Hepatic stellate cell (primary cell): Measurements from ENCODE around the gene SCTR.

Source experiments
- DNase-seq: peaks from one replicate; pipeline ENCODE4 v3.0.0; 2011; ENCODE audit warnings: low spot score

The SCTR gene

DNA sequence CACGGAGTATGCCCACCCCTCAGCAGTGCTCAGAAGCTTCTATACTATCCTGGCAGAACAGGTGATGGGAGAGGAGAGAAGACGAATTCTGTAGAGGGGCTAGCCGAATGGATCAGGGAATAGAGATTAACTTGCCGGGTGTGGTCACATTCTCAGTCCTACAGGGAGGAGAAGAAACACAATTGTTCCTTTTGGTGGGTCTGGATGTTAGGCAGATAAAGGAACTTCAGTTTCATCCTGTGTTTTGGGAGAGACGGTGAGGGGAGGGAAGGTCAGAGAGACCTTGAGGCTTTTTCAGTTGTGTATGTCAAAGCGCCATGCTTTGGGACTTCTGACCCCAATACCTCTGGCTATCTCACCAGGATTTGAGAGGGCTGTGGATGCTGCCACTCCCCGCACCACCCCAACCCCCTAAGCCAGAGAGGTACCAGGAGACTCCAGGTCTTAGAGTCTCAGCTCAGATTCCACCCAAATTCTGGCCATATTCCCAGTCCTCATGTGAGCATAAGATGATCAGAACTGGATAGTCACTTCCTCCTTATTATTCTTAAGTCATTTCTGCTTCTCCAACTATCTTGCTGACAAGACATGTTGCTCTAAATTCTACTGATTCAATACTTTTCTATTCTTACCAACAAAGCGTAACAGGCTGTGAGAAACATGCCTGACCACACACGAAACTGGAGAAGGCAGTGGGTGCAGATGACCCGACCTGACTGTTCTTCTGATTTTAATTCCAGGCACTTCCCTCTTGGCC is 94.9 kb downstream of the SCTR start:
- DNase-seq: no peak

DNA sequence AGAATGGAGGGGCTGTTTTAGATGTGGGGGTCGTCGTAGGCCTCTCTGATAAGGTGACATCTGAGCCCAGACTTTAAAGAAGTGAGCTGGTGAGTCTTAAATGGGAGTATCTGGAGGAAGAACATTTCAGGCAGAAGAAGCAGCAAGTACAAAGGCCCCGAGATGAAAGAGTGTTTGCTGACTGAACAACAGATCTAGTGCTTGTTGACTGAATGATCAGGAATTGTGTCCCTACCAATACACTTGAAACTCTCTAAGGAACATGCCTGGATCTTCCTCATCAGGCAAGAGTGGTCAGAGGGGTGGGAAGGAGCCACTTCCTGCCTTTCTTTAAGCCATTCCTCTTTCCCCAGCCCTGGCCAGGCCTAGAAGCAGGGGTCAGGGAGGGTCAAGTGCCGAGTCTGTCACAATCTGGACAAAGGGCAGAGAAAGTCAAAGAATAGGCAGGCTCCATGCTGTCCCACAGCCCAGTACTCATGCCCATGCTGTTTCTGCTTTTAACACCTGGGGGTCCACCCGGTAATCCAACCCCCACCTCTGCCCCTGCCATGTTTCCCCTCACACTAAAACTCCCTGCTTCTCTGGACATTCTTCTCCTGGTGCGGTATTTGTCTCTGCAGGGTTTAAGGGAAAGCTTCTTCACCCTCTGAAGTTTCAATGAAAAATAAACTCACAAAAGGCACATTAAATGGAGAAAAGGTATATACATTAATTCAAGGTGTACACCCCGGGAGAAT is 95.6 kb downstream of the SCTR start:
- no peak for DNase-seq

DNA sequence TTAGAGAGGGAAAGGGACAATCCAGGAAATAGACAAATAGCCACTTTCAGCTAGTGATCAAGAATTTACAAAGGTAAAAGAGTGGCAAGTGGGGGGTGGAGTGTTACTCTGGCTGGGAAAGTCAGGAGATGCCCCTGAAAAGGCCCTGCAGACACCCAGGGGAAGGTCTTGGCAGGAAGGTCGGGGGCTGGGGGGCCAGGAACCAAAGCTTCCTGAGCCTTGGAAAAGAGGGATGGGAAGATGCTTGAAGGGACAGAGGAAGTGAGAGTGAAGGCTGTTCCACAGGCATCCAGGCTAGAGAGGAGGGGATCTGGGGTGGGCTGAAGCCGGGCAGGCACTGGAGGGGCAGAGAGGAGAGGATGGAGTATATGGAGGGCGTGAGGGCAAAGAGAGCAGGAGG is 96.5 kb downstream of the SCTR start:
- DNase-seq: no peak

DNA sequence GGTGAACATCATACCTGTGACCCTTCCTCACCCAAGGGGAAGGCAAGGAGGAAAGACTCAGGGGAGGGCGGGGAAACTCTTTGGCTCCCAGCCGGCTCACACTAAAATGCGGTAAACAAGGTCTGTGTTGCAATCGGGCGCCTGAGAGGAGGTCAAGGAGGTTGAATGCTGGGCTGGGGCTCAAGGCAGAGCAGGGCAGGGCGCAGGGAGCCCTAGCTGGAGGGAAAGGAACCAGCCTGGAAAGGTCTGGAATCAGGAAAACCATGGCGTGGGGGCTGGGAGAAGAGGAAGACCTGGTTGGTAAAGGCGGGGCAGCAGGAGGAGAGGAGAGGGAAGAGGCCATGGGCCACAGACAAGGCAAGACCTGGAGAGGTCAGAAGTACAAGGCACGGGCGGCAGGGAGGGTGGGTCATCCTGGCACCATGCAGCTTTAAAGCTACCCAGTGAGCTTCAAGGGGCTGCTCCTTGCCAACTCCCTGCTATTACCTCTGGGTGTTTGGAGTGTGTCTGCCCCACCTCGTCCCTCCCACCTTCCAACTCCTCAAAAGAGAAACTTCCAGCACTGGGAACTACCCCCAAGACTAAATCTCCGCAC is 97.4 kb downstream of the SCTR start:
- no peak for DNase-seq

DNA sequence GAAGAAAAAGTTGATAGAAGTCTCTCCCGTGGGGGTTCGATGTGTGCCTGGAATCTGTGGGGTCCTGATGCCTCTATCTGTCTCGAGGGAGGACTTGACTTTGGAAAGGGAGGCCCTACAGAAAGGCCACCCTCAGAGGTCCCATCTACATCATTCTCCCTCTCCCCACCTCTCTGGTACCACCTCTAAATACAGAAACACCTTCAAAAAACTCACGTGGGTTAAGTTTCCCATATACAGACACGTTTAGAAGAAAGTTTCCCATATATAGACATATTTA is 97.9 kb downstream of the SCTR start:
- no peak for DNase-seq

- no peak for DNase-seq
Observed at GRCh38 chr2:119425620-119426395, 98.5 kb downstream of the SCTR start.

DNA sequence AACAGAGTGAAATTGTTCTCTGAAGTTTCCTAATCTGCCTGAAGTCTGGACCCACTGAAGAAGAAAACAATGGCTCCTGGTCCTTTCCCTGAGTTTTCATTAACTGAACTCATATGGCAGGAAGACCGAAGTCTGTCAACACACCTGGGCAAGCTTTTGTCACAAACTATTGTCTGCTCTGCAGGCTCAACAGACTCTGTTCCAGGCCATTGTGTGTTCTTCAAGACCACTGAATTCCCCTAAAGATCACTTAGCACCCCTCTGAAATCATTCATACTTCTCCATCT is 99.2 kb downstream of the SCTR start:
- no peak for DNase-seq

GRCh38 chr2:119424284-119425118 is 99.8 kb downstream of the SCTR start:
- no peak for DNase-seq

DNA sequence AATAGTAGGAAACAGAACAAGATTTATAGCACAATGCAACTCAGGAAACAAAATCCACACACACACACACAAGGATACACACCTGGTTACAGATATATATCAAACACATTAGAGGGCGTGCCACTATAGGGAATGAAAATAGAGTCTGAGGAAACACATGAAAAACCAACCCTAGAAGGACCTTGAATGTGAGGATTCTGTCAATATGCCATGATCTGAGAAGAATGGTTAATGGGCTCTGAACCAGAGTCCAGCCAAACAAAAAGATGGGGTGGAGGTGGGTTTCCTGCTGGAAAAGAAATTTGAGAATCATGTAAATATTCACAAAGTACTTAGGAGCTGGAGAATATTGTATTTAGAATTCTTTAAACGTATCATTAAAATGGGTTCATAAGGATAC is 100.5 kb downstream of the SCTR start:
- no peak for DNase-seq

DNA sequence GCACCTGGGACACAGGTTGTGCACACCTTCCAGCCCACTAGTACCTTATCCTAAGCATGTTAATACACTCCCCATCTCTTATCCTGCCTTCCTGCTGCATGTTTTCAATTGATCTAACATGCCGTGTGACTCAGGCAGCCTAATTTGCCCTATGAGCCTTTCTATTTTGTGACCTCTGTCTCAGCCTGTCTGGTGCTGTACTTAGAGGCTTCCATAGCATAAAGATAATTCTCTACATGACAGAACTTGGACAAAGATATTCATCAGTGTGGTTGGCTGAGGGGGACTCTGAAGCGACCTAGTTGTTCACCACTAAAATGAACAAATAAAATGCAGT is 101.2 kb downstream of the SCTR start:
- no peak for DNase-seq

GRCh38 chr2:119422360-119423107 is 101.7 kb downstream of the SCTR start:
- DNase-seq: no peak

- DNase-seq: no peak
Observed at GRCh38 chr2:119421741-119422140, 102.5 kb downstream of the SCTR start.

DNA sequence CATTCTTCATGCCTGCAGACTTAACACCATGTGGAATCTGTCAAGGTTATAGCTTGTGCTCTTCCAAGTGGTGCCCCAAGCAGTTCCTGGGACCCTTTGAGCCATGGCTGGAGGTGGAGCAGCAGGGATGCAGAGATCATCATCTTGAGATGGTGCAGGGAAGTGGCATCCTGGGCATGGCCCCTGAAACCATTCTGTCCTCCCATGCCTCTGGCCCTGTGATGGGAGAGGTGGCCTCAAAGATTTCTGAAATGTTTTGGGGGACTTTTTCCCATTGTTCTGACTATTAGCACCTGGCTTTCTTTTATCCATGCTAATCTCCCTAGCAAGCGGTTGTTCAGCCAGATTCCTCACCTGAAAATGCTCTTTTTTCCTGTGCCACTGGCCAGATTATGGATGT is 103.0 kb downstream of the SCTR start:
- no peak for DNase-seq

DNA sequence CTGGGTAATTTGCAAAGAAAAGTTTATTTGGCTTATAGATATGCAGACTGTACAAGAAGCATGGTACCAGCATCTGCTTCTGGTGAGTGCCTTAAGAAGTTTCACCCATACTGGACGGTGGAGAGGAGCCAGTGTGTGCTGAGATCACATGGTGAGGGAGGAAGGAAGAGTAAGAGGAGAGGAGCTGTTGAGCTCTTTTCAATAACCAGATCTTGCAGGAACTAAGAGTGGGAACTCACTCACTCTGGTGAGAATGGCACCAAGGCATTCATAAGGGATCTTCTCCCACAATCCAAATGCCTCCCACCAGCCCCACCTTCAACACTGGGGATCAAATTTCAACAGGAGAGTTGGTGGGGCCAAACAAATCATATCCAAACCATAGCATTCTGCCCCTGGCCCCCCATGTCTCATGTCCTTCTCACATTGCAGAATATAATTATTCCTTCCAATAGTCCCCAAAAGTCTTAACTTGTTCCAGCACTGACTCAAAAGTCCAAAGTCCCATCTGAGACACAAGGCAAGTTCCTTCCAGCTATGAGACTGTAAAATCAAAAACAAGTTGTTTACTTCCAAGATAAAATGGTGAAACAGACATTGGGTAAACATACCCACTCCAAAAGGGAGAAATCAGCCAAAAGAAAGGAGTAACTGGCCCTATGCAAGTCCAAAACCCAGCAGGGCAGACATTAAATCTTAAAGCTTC is 104.3 kb downstream of the SCTR start:
- DNase-seq: no peak

- DNase-seq: no peak
Observed at GRCh38 chr2:119419065-119419464, 105.2 kb downstream of the SCTR start.

- DNase-seq: no peak
Observed at GRCh38 chr2:119417908-119418307, 106.4 kb downstream of the SCTR start.

DNA sequence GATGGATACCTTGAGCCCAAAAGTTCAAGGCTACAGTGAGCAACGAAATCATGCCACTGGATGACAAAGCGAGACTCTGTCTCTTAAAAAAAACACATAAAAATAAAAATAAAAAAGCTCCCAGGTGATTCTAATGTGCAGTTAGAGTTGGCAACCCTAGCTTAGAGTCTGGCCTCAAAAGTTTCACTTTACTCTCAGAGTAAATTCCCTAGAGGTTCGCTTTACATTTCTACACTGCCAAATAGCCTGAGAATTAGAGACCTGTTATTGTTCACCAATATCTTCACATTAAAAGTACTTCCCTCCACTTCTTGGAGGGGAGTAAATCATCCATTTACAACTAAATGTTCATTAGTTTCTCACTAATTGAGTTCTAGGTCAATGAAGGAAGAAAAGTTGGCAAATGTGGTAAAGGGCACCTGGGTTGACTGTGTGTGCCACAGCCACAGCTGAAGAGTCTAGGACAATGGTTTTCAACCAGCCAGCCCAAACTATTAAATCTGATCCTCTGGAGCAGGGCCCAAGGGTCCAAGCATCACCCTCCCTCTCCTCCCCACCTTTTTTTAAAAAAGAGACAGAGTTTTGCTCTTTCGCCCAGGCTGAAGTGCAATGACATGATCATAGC is 107.9 kb downstream of the SCTR start:
- no peak for DNase-seq

GRCh38 chr2:119415630-119416029 is 108.7 kb downstream of the SCTR start:
- no peak for DNase-seq

GRCh38 chr2:119414894-119415293 is 109.4 kb downstream of the SCTR start:
- no peak for DNase-seq

- DNase-seq: no peak
Observed at GRCh38 chr2:119409506-119409905, 114.8 kb downstream of the SCTR start.
